ENCODE data around the gene MMP2. TPM values are rescaled to one million over a fixed set of nuclear protein-coding genes. Genes with fewer than 3 reads are reported as not detected.

The MMP2 gene
- polyA plus RNA-seq, 1 donor from 2014 or later, result 2.5 TPM

DNA sequence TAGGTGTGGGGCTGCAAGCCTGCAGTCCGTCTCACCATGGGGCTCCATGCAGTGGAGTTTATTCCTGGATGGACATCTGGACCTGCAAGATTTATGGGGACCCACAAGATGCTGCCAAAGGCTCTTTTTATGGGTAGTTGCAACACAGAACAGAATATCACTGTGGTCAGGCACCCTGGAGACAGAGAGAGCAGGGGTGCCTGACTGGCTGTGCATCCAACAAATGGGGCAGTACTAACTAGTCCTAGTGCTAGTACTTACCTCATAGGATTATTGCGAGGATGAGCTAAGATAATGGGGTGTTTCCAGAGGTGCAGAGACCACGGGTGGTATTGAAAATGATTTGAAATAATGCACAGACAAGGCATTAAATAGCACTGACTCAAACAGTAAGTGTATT, 42.4 kb upstream of the MMP2 start:
- Histone ChIP-seq H3K4me3 (ENCODE audit: low read length) (no peak overlapping the region), H3K9me3 (ENCODE audit: low read length) (no peaks in the 10 kb centered on the region), H3K4me2 (ENCODE audit: low read length) (no peak overlapping the region), H3K79me2 (replicated peaks; ENCODE audit: insufficient read depth, low read length) (no peaks in the 10 kb centered on the region), H4K20me1 (ENCODE audit: insufficient read depth) (no peaks in the 10 kb centered on the region), H2AFZ (ENCODE audit: low read depth, low read length) (no peak overlapping the region), H3F3A (ENCODE audit: insufficient read depth, low read length, poor library complexity, severe bottlenecking) (no peaks in the 10 kb centered on the region), H3K27me3 (ENCODE audit: insufficient read depth, low read depth, low read length) (no peaks in the 10 kb centered on the region), H3K9ac (ENCODE audit: low read length) (no peak overlapping the region), H3K36me3 (ENCODE audit: insufficient read depth, low read length) (no peaks in the 10 kb centered on the region), H3K9me2 (ENCODE audit: insufficient read depth, low read length) (no peaks in the 10 kb centered on the region), H3K27ac (ENCODE audit: low read length) (no peak overlapping the region)
- no peak for TF ChIP-seq SMC3 (conservative IDR thresholded peaks at IDR 0.05; ENCODE audit: poor library complexity)
- TF ChIP-seq POLR2AphosphoS5 (IDR thresholded peaks at IDR 0.05), result no peak
- TF ChIP-seq, protein P1, sequence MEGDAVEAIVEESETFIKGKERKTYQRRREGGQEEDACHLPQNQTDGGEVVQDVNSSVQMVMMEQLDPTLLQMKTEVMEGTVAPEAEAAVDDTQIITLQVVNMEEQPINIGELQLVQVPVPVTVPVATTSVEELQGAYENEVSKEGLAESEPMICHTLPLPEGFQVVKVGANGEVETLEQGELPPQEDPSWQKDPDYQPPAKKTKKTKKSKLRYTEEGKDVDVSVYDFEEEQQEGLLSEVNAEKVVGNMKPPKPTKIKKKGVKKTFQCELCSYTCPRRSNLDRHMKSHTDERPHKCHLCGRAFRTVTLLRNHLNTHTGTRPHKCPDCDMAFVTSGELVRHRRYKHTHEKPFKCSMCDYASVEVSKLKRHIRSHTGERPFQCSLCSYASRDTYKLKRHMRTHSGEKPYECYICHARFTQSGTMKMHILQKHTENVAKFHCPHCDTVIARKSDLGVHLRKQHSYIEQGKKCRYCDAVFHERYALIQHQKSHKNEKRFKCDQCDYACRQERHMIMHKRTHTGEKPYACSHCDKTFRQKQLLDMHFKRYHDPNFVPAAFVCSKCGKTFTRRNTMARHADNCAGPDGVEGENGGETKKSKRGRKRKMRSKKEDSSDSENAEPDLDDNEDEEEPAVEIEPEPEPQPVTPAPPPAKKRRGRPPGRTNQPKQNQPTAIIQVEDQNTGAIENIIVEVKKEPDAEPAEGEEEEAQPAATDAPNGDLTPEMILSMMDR (IDR thresholded peaks at IDR 0.05; ENCODE audit: poor library complexity, severe bottlenecking), result no peak
- no peak for TF ChIP-seq EZH2 (IDR thresholded peaks at IDR 0.05; ENCODE audit: borderline replicate concordance, insufficient read depth, low read length, poor library complexity, severe bottlenecking)
- TF ChIP-seq, protein P2, sequence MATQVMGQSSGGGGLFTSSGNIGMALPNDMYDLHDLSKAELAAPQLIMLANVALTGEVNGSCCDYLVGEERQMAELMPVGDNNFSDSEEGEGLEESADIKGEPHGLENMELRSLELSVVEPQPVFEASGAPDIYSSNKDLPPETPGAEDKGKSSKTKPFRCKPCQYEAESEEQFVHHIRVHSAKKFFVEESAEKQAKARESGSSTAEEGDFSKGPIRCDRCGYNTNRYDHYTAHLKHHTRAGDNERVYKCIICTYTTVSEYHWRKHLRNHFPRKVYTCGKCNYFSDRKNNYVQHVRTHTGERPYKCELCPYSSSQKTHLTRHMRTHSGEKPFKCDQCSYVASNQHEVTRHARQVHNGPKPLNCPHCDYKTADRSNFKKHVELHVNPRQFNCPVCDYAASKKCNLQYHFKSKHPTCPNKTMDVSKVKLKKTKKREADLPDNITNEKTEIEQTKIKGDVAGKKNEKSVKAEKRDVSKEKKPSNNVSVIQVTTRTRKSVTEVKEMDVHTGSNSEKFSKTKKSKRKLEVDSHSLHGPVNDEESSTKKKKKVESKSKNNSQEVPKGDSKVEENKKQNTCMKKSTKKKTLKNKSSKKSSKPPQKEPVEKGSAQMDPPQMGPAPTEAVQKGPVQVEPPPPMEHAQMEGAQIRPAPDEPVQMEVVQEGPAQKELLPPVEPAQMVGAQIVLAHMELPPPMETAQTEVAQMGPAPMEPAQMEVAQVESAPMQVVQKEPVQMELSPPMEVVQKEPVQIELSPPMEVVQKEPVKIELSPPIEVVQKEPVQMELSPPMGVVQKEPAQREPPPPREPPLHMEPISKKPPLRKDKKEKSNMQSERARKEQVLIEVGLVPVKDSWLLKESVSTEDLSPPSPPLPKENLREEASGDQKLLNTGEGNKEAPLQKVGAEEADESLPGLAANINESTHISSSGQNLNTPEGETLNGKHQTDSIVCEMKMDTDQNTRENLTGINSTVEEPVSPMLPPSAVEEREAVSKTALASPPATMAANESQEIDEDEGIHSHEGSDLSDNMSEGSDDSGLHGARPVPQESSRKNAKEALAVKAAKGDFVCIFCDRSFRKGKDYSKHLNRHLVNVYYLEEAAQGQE (IDR thresholded peaks at IDR 0.05; ENCODE audit: borderline replicate concordance), result no peak
- no peak for TF ChIP-seq MXI1 (conservative IDR thresholded peaks at IDR 0.05; ENCODE audit: poor library complexity, severe bottlenecking)
- TF ChIP-seq EP300 (conservative IDR thresholded peaks at IDR 0.05; ENCODE audit: poor library complexity, severe bottlenecking), result no peak
- no peak for TF ChIP-seq TAF1 (IDR thresholded peaks at IDR 0.05; ENCODE audit: low read depth)
- TF ChIP-seq RAD21 (conservative IDR thresholded peaks at IDR 0.05), result no peak

DNA sequence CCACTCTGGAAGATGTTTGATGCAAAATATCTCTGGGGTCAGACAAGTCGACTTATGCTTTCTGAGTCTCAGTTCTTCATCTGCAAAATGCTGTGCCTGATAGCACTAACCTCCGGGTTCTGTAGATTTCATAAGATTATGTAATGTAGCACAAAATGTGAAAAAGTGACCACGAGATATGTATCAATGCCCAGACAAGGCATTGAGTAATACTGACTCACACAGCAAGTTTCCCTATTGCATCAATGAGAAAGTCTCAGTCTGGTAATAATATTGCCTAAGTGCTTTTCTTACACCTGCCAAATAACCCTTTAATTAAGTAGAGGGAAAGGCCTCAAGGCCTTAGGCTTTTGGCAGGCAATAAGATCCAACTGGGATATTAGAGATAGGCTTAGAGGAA, 41.4 kb upstream of the MMP2 start:
- Histone ChIP-seq H3K9me3 (ENCODE audit: low read length) (no peaks in the 10 kb centered on the region), H3K4me3 (ENCODE audit: low read length) (no peak overlapping the region), H3K27me3 (ENCODE audit: insufficient read depth, low read depth, low read length) (no peaks in the 10 kb centered on the region), H2AFZ (ENCODE audit: low read depth, low read length) (no peak overlapping the region), H3K4me2 (ENCODE audit: low read length) (no peak overlapping the region), H3K36me3 (ENCODE audit: insufficient read depth, low read length) (no peaks in the 10 kb centered on the region), H3F3A (ENCODE audit: insufficient read depth, low read length, poor library complexity, severe bottlenecking) (no peaks in the 10 kb centered on the region), H3K27ac (ENCODE audit: low read length) (no peak overlapping the region), H4K20me1 (ENCODE audit: insufficient read depth) (no peaks in the 10 kb centered on the region), H3K79me2 (replicated peaks; ENCODE audit: insufficient read depth, low read length) (no peaks in the 10 kb centered on the region), H3K9me2 (ENCODE audit: insufficient read depth, low read length) (no peaks in the 10 kb centered on the region), H3K9ac (ENCODE audit: low read length) (no peak overlapping the region)
- TF ChIP-seq EP300 (conservative IDR thresholded peaks at IDR 0.05; ENCODE audit: poor library complexity, severe bottlenecking), result no peak
- no peak for TF ChIP-seq MXI1 (conservative IDR thresholded peaks at IDR 0.05; ENCODE audit: poor library complexity, severe bottlenecking)
- no peak for TF ChIP-seq EZH2 (IDR thresholded peaks at IDR 0.05; ENCODE audit: borderline replicate concordance, insufficient read depth, low read length, poor library complexity, severe bottlenecking)
- no peak for TF ChIP-seq POLR2AphosphoS5 (IDR thresholded peaks at IDR 0.05)
- TF ChIP-seq, protein P1 (IDR thresholded peaks at IDR 0.05; ENCODE audit: poor library complexity, severe bottlenecking), result no peak
- no peak for TF ChIP-seq SMC3 (conservative IDR thresholded peaks at IDR 0.05; ENCODE audit: poor library complexity)
- no peak for TF ChIP-seq TAF1 (IDR thresholded peaks at IDR 0.05; ENCODE audit: low read depth)
- TF ChIP-seq RAD21 (conservative IDR thresholded peaks at IDR 0.05), result no peak
- TF ChIP-seq, protein P2 (IDR thresholded peaks at IDR 0.05; ENCODE audit: borderline replicate concordance), result no peak

All from neural cell (in vitro differentiated cells).